Pons (tissue), 1 donor: ENCODE measurements around the gene MON1B.

Source experiments
- DNase-seq: peaks from one replicate; pipeline ENCODE4 v3.0.0-alpha.2; 2016; ENCODE audit warnings: low spot score

MON1B gene

GRCh38 chr16:77250400-77250799 is 59.4 kb downstream of the MON1B start:
- DNase-seq, result no peak
